HCT116 (cell line): Measurements from ENCODE around the gene TENM4.

Source experiments
- CEBPB ChIP-seq: IDR thresholded peaks from 2 replicates; pipeline ENCODE4 v1.6.1; 2012; ENCODE audit warnings: low read depth
- EZH2 ChIP-seq: fragments of 200-600 bp; sonication (generic); IDR thresholded peaks from 2 replicates; pipeline ENCODE4 v1.6.1; 2017; ENCODE audit warnings: antibody characterized with exemption, mixed run types
- FOSL1 ChIP-seq: IDR thresholded peaks from 2 replicates; pipeline ENCODE4 v1.6.1; 2012; ENCODE audit warnings: low read depth
- POLR2A ChIP-seq: IDR thresholded peaks from 2 replicates; pipeline ENCODE4 v1.7.0; 2011; ENCODE audit warnings: borderline replicate concordance; ENCODE audit not compliant: insufficient read depth, insufficient read length; ENCODE audit errors: extremely low read depth
- POLR2AphosphoS5 ChIP-seq: IDR thresholded peaks from 2 replicates; pipeline ENCODE4 v1.6.1; 2011; ENCODE audit warnings: mild to moderate bottlenecking, low read depth, low read length, moderate library complexity
- RAD21 ChIP-seq: IDR thresholded peaks from 2 replicates; pipeline ENCODE4 v1.6.1; 2012; ENCODE audit warnings: low read depth, mild to moderate bottlenecking
- TCF7L2 ChIP-seq: IDR thresholded peaks from 2 replicates; pipeline ENCODE4 v1.7.0; 2011; ENCODE audit warnings: borderline replicate concordance, inconsistent platforms; ENCODE audit not compliant: insufficient read depth, insufficient read length; ENCODE audit errors: extremely low read depth
- YY1 ChIP-seq: IDR thresholded peaks from 2 replicates; pipeline ENCODE4 v1.6.1; 2011; ENCODE audit warnings: low read length, low read depth, moderate library complexity, mild to moderate bottlenecking; ENCODE audit not compliant: insufficient replicate concordance; ENCODE audit errors: extremely low read depth
- ZFX ChIP-seq: fragments of 450-650 bp; IDR thresholded peaks from 2 replicates; pipeline ENCODE4 v1.6.1; 2017
- TF ChIP-seq, protein P1 (sequence below), 3 experiments: fragments of 200-600 bp in 1 of 3; sonication (generic) in 1 of 3; IDR thresholded peaks in 2 of 3; conservative IDR thresholded peaks in 1 of 3; 2 replicates each; pipeline ENCODE4 v1.5.1; 2012 to 2017; ENCODE audit warnings: low read depth in 2 of 3, low read length in 2 of 3, antibody characterized with exemption in 1 of 3, borderline replicate concordance in 1 of 3, control low read depth in 1 of 3, mild to moderate bottlenecking in 1 of 3, mixed read lengths in 1 of 3, mixed run types in 1 of 3, moderate library complexity in 1 of 3; ENCODE audit not compliant: insufficient read depth in 1 of 3
- TF ChIP-seq, protein P2 (sequence below): IDR thresholded peaks from 2 replicates; pipeline ENCODE4 v1.6.1; 2012
- TF ChIP-seq, protein P3 (sequence below): IDR thresholded peaks from 2 replicates; pipeline ENCODE4 v1.6.1; 2012; ENCODE audit warnings: low read depth

DNA sequence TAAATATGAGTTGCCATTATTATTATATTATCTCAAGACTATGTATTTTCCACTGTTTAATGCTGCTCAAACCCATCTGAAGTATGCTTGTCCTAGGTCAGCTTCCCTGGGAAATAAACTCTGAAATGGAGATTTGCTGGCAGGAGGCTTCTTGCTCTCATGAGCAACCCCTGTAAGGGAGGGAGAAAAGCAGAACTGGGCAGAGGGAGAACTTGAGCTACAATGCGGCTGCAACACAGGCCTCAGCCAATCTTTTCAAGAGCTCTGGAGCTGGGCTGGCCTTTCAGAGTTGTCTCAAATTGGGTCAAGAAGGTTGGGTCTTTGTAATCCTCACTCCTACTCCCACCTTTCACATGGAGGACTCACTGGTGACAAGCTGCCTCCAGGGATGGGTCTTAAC is 412.6 kb downstream of the TENM4 start:
- TF ChIP-seq, protein P1, sequence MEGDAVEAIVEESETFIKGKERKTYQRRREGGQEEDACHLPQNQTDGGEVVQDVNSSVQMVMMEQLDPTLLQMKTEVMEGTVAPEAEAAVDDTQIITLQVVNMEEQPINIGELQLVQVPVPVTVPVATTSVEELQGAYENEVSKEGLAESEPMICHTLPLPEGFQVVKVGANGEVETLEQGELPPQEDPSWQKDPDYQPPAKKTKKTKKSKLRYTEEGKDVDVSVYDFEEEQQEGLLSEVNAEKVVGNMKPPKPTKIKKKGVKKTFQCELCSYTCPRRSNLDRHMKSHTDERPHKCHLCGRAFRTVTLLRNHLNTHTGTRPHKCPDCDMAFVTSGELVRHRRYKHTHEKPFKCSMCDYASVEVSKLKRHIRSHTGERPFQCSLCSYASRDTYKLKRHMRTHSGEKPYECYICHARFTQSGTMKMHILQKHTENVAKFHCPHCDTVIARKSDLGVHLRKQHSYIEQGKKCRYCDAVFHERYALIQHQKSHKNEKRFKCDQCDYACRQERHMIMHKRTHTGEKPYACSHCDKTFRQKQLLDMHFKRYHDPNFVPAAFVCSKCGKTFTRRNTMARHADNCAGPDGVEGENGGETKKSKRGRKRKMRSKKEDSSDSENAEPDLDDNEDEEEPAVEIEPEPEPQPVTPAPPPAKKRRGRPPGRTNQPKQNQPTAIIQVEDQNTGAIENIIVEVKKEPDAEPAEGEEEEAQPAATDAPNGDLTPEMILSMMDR (IDR thresholded peaks at IDR 0.05 in 2 of 3, conservative IDR thresholded peaks at IDR 0.05 in 1 of 3; ENCODE audit: borderline replicate concordance in 1 of 3, insufficient read depth in 1 of 3, low read depth in 2 of 3, low read length in 2 of 3), result no peak
- TF ChIP-seq POLR2AphosphoS5 (no peak), POLR2A (no peak), YY1 (no peak), TCF7L2 (no peak), FOSL1 (no peak), ZFX (no peak), CEBPB (no peak), RAD21 (no peak), EZH2 (no peak)
- TF ChIP-seq, protein P2, sequence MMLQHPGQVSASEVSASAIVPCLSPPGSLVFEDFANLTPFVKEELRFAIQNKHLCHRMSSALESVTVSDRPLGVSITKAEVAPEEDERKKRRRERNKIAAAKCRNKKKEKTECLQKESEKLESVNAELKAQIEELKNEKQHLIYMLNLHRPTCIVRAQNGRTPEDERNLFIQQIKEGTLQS, result no peak
- TF ChIP-seq, protein P3, sequence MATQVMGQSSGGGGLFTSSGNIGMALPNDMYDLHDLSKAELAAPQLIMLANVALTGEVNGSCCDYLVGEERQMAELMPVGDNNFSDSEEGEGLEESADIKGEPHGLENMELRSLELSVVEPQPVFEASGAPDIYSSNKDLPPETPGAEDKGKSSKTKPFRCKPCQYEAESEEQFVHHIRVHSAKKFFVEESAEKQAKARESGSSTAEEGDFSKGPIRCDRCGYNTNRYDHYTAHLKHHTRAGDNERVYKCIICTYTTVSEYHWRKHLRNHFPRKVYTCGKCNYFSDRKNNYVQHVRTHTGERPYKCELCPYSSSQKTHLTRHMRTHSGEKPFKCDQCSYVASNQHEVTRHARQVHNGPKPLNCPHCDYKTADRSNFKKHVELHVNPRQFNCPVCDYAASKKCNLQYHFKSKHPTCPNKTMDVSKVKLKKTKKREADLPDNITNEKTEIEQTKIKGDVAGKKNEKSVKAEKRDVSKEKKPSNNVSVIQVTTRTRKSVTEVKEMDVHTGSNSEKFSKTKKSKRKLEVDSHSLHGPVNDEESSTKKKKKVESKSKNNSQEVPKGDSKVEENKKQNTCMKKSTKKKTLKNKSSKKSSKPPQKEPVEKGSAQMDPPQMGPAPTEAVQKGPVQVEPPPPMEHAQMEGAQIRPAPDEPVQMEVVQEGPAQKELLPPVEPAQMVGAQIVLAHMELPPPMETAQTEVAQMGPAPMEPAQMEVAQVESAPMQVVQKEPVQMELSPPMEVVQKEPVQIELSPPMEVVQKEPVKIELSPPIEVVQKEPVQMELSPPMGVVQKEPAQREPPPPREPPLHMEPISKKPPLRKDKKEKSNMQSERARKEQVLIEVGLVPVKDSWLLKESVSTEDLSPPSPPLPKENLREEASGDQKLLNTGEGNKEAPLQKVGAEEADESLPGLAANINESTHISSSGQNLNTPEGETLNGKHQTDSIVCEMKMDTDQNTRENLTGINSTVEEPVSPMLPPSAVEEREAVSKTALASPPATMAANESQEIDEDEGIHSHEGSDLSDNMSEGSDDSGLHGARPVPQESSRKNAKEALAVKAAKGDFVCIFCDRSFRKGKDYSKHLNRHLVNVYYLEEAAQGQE, result no peak
